ENCODE results near the gene CNKSR1.

- TF ChIP-seq CTCF (IDR thresholded peaks at IDR 0.05; ENCODE audit: low read length) (no peak), EZH2 (IDR thresholded peaks at IDR 0.05; ENCODE audit: borderline replicate concordance, low read length) (no peak)
Observed at GRCh38 chr1:26177182-26177684, at the start of gene CNKSR1.
